Thyroid gland (tissue), 4 donors: ENCODE data around the gene GABRA5.

Experiments
- POLR2A ChIP-seq, 2 donors: fragments of 450-650 bp; IDR thresholded peaks; one replicate each; pipeline ENCODE4 v1.6.1; 2017; ENCODE audit warnings: antibody characterized with exemption in 2 of 2, mild to moderate bottlenecking in 2 of 2, moderate library complexity in 1 of 2
- TF ChIP-seq, protein P1 (sequence below), 6 experiments: fragments of 200-600 bp in 3 of 6; fragments of 450-650 bp in 3 of 6; sonication (generic) in 3 of 6; IDR thresholded peaks; one replicate each; pipeline ENCODE4 v1.5.1; 2016 to 2019; ENCODE audit warnings: antibody characterized with exemption in 6 of 6, mild to moderate bottlenecking in 2 of 6, inconsistent platforms in 1 of 6, moderate library complexity in 1 of 6

GRCh38 chr15:26841514-26841913 is 25.3 kb upstream of the GABRA5 start:
- TF ChIP-seq, protein P1, sequence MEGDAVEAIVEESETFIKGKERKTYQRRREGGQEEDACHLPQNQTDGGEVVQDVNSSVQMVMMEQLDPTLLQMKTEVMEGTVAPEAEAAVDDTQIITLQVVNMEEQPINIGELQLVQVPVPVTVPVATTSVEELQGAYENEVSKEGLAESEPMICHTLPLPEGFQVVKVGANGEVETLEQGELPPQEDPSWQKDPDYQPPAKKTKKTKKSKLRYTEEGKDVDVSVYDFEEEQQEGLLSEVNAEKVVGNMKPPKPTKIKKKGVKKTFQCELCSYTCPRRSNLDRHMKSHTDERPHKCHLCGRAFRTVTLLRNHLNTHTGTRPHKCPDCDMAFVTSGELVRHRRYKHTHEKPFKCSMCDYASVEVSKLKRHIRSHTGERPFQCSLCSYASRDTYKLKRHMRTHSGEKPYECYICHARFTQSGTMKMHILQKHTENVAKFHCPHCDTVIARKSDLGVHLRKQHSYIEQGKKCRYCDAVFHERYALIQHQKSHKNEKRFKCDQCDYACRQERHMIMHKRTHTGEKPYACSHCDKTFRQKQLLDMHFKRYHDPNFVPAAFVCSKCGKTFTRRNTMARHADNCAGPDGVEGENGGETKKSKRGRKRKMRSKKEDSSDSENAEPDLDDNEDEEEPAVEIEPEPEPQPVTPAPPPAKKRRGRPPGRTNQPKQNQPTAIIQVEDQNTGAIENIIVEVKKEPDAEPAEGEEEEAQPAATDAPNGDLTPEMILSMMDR (IDR thresholded peaks at IDR 0.05): no peak
- no peak for TF ChIP-seq POLR2A (IDR thresholded peaks at IDR 0.05)
